PC-3 (cell line): ENCODE results near the gene GPR183. TPM values are rescaled to one million over a fixed set of nuclear protein-coding genes. Genes with fewer than 3 reads are reported as not detected.

Source experiments
- ATAC-seq: fragments of 200-7000 bp; cut with Tn5 transposase; 2 replicates; pipeline ENCODE4 v1.9.1; 2020; ENCODE audit warnings: mild to moderate bottlenecking, moderate library complexity
- BruUV-seq: library from RNA; stranded (reverse); fragments of 400-500 nt; replicated peaks from 2 replicates; lab custom pipeline; 2021; lab: Mats Ljungman, UMichigan
- CTCF ChIA-PET: fragments of 300-600 bp; sonication (Branson Sonifier 250); formaldehyde crosslinking; loops from one replicate; lab custom pipeline; 2022; ENCODE audit warnings: antibody characterized with exemption; lab: Charles Lee
- POLR2A ChIA-PET: fragments of 300-600 bp; sonication (Branson Sonifier 250); formaldehyde crosslinking; loops from one replicate; lab custom pipeline; 2022; ENCODE audit warnings: antibody characterized with exemption; ENCODE audit not compliant: unreplicated experiment; lab: Charles Lee
- DNase-seq: peaks from one replicate; pipeline ENCODE4 v3.0.0-alpha.2; 2015
- H2AFZ ChIP-seq: fragments of 300-600 bp; sonication (generic); 2 replicates; pipeline ENCODE4 v1.6.0; 2016; ENCODE audit warnings: antibody characterized with exemption, low read length
- H3F3A ChIP-seq: fragments of 300-600 bp; sonication (generic); one replicate; pipeline ENCODE4 v1.6.0; 2017; ENCODE audit warnings: antibody characterized with exemption, low read length, control low read depth, mild to moderate bottlenecking; ENCODE audit not compliant: unreplicated experiment
- H3K27ac ChIP-seq: fragments of 300-600 bp; sonication (generic); 2 replicates; pipeline ENCODE4 v1.5.1; 2016; ENCODE audit warnings: mild to moderate bottlenecking, low read length
- H3K27me3 ChIP-seq: fragments of 300-600 bp; sonication (generic); 2 replicates; pipeline ENCODE4 v1.6.1; 2016; ENCODE audit warnings: low read length, mixed read lengths
- H3K36me3 ChIP-seq: fragments of 300-600 bp; sonication (generic); 2 replicates; pipeline ENCODE4 v1.6.1; 2016; ENCODE audit warnings: low read depth, mixed run types, low read length, mixed read lengths
- H3K4me1 ChIP-seq: fragments of 300-600 bp; sonication (generic); 2 replicates; pipeline ENCODE4 v1.5.1; 2016; ENCODE audit warnings: low read length; ENCODE audit not compliant: insufficient read depth
- H3K4me2 ChIP-seq: fragments of 300-600 bp; sonication (generic); 2 replicates; pipeline ENCODE4 v1.6.0; 2016; ENCODE audit warnings: low read length
- H3K4me3 ChIP-seq: fragments of 300-600 bp; sonication (generic); 2 replicates; pipeline ENCODE4 v1.5.1; 2016; ENCODE audit warnings: mild to moderate bottlenecking, low read length, mixed read lengths
- H3K79me2 ChIP-seq: fragments of 300-600 bp; sonication (generic); 2 replicates; pipeline ENCODE4 v1.6.1; 2017; ENCODE audit warnings: low read length, mixed read lengths
- H3K9ac ChIP-seq: fragments of 300-600 bp; sonication (generic); 2 replicates; pipeline ENCODE4 v1.6.0; 2016; ENCODE audit warnings: mild to moderate bottlenecking, low read length
- H3K9me2 ChIP-seq: fragments of 300-600 bp; sonication (generic); replicated peaks from 2 replicates; pipeline ENCODE4 v1.6.1; 2016; ENCODE audit warnings: mixed run types, low read length, mixed read lengths
- H3K9me3 ChIP-seq: fragments of 300-600 bp; sonication (generic); 2 replicates; pipeline ENCODE4 v1.6.1; 2016; ENCODE audit warnings: low read length, mixed read lengths
- H4K20me1 ChIP-seq: fragments of 300-600 bp; sonication (generic); 2 replicates; pipeline ENCODE4 v1.6.1; 2016; ENCODE audit warnings: low read length, mixed read lengths
- EZH2 ChIP-seq: fragments of 300-600 bp; sonication (generic); IDR thresholded peaks from one replicate; pipeline ENCODE4 v1.6.1; 2017; ENCODE audit warnings: antibody characterized with exemption, mild to moderate bottlenecking, low read length; ENCODE audit not compliant: unreplicated experiment
- EZH2phosphoT487 ChIP-seq: fragments of 300-600 bp; sonication (generic); IDR thresholded peaks from 2 replicates; pipeline ENCODE4 v1.6.1; 2018; ENCODE audit warnings: mild to moderate bottlenecking, antibody characterized with exemption, low read length, borderline replicate concordance
- intact Hi-C: fragments of 100-400 bp; cut with micrococcal nuclease; formaldehyde crosslinking; loops from 2 replicates; pipeline ENCODE4 v1.9.0; 2023
- total RNA-seq: library from RNA; depleted of rRNA; stranded (reverse); fragments of >200 nt; gene quantifications from 2 replicates; pipeline ENCODE4 v1.2.3, GENCODE V29; 2014
- TF ChIP-seq, protein P1 (sequence below): fragments of 300-600 bp; sonication (generic); conservative IDR thresholded peaks from 2 replicates; pipeline ENCODE4 v1.5.1; 2017; ENCODE audit warnings: antibody characterized with exemption, low read depth, mild to moderate bottlenecking, low read length

GPR183 gene
- total RNA-seq, 1 experiment from 2014 or later, result not detected

DNA sequence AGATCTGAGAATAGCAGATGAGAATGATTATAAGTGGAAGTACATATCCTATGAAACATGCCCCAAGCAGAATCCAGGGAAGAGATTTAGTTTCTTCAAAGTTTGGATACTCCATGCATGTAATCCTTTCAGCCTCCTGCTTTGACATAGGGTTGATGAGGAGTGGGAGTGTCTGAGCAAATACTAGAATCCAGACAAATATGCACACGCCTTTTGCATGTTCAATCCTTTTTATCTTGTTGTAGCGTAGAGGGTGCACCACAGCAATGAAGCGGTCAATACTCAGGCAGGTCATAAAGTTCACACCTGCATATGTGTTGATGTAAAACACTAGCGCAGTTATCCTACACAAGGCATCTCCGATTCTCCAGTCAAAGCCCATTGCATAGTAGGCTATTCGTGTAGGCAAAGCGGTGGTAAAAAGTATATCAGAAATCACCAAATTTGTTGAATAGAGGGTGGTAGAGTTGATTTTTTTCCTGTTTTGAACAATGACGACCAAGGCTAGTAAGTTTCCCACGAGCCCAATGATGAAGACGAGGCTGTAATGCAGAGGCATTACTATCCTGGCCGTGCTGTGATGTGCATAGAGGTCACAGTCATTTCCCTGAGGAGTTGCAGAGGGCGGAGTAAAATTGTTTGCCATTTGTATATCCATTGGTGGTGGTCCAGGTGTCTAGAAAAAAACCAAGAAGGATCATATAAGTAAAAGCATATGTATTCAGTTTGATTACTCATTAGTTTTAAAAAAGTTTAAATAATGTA is 11.5 kb downstream of the GPR183 start:
- CTCF ChIA-PET, result no interaction called here
- Histone ChIP-seq H3K36me3 (no peaks in the 10 kb centered on the region), H3K9ac (no peak overlapping the region), H3K4me1 (no peaks in the 10 kb centered on the region), H3K4me3 (no peak overlapping the region), H3K27ac (no peak overlapping the region), H3K27me3 (no peaks in the 10 kb centered on the region), H2AFZ (no peak overlapping the region), H3K4me2 (no peak overlapping the region), H3K9me2 (no peaks in the 10 kb centered on the region), H4K20me1 (no peaks in the 10 kb centered on the region), H3K79me2 (no peaks in the 10 kb centered on the region), H3K9me3 (no peaks in the 10 kb centered on the region), H3F3A (no peaks in the 10 kb centered on the region)
- DNase-seq (no peak), ATAC-seq (no peak)
- TF ChIP-seq EZH2 (no peak), EZH2phosphoT487 (no peak)
- TF ChIP-seq, protein P1, sequence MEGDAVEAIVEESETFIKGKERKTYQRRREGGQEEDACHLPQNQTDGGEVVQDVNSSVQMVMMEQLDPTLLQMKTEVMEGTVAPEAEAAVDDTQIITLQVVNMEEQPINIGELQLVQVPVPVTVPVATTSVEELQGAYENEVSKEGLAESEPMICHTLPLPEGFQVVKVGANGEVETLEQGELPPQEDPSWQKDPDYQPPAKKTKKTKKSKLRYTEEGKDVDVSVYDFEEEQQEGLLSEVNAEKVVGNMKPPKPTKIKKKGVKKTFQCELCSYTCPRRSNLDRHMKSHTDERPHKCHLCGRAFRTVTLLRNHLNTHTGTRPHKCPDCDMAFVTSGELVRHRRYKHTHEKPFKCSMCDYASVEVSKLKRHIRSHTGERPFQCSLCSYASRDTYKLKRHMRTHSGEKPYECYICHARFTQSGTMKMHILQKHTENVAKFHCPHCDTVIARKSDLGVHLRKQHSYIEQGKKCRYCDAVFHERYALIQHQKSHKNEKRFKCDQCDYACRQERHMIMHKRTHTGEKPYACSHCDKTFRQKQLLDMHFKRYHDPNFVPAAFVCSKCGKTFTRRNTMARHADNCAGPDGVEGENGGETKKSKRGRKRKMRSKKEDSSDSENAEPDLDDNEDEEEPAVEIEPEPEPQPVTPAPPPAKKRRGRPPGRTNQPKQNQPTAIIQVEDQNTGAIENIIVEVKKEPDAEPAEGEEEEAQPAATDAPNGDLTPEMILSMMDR, result no peak
- POLR2A ChIA-PET, result no interaction called here
- no TSS peak for BruUV-seq
- intact Hi-C loops, result no loop called here

DNA sequence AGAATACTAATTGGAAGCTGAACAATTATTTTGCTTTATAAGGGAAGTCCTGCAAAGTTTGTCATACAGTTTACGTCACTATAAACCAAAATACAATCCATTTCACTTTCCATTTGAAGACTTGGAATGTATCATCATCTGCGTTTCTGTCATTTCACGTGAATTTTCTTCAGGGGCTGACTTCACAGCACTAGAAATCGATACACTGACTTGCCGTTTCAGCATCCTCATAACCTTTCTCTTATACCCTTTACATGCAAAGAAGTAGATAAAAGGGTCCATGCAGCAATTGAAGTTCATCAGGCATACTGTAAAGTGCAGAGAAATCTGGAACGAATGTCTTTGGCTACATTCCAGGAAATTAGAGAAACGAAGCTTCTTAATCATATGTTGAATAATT is 12.2 kb downstream of the GPR183 start:
- no TSS peak for BruUV-seq
- Histone ChIP-seq H2AFZ (no peak overlapping the region), H4K20me1 (no peaks in the 10 kb centered on the region), H3F3A (no peaks in the 10 kb centered on the region), H3K27me3 (no peaks in the 10 kb centered on the region), H3K36me3 (no peaks in the 10 kb centered on the region), H3K79me2 (no peaks in the 10 kb centered on the region), H3K27ac (no peak overlapping the region), H3K4me1 (no peaks in the 10 kb centered on the region), H3K4me2 (no peak overlapping the region), H3K9ac (no peak overlapping the region), H3K4me3 (no peak overlapping the region), H3K9me2 (no peaks in the 10 kb centered on the region), H3K9me3 (no peaks in the 10 kb centered on the region)
- intact Hi-C loops, result no loop called here
- no peak for DNase-seq
- POLR2A ChIA-PET, result no interaction called here
- TF ChIP-seq, protein P1, result no peak
- TF ChIP-seq EZH2 (no peak), EZH2phosphoT487 (no peak)
- no peak for ATAC-seq
- CTCF ChIA-PET, result no interaction called here

DNA sequence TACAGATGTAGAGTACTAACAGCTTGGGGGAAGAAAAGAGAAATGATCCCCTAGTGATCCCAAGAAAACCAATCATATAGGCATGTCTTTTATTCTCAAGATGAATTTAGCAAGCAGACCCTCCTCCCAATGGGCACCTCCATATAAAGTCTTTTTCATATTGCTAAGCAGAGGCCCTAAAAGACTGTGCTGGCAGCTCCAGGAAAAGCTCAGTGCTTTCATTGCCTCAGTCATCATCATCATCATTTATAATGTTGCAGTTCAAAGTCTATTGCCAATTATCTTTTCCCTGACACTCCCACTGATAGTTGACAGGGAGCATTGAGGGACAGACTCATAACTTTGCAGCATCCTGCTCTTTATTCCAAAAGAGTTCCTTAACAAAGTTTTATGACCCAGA is 13.0 kb downstream of the GPR183 start:
- intact Hi-C loops, result no loop called here
- BruUV-seq, result no TSS peak

More for the DNA sequence above, 13.0 kb downstream of the GPR183 start:
- ChIA-PET POLR2A (no interaction called here), CTCF (no interaction called here)
- Histone ChIP-seq H3K36me3 (no peaks in the 10 kb centered on the region), H3K9me2 (no peaks in the 10 kb centered on the region), H3K4me1 (no peaks in the 10 kb centered on the region), H3K4me3 (no peak overlapping the region), H3K4me2 (no peak overlapping the region), H4K20me1 (no peaks in the 10 kb centered on the region), H3K9me3 (no peaks in the 10 kb centered on the region), H3K27ac (no peak overlapping the region), H2AFZ (no peak overlapping the region), H3K27me3 (no peaks in the 10 kb centered on the region), H3K9ac (no peak overlapping the region), H3F3A (no peaks in the 10 kb centered on the region), H3K79me2 (no peaks in the 10 kb centered on the region)
- no peak for DNase-seq
- no peak for ATAC-seq
- no peak for TF ChIP-seq EZH2phosphoT487
- TF ChIP-seq EZH2, result no peak
- TF ChIP-seq, protein P1, result no peak
